Stimulated activated effector memory CD8-positive, alpha-beta T cell treated with anti-CD3 and anti-CD28 coated beads, Interleukin-12 subunit alpha, Interleukin-12 subunit beta, amount 100 ng/mL, for 72 hours (primary cell): Measurements from ENCODE around the gene VAMP8.

Source experiments
- ATAC-seq: fragments of 150-1000 bp; cut with Tn5 transposase; 2 replicates; pipeline ENCODE4 v1.10.0; 2021
- DNase-seq, 2 donors: peaks; one replicate each; pipeline ENCODE4 v3.0.0; 2021 to 2022; ENCODE audit warnings: low spot score in 2 of 2
- H3K27ac Mint-ChIP-seq: one replicate; pipeline ENCODE4 v1.8.0; 2022; ENCODE audit warnings: mild to moderate bottlenecking, mixed read lengths
- H3K36me3 Mint-ChIP-seq: one replicate; pipeline ENCODE4 v1.8.0; 2022; ENCODE audit warnings: mild to moderate bottlenecking, mixed read lengths
- H3K4me1 Mint-ChIP-seq: one replicate; pipeline ENCODE4 v1.8.0; 2022; ENCODE audit warnings: mixed read lengths
- H3K4me3 Mint-ChIP-seq: one replicate; pipeline ENCODE4 v1.8.0; 2022; ENCODE audit warnings: mild to moderate bottlenecking, mixed read lengths
- H3K9me3 Mint-ChIP-seq: one replicate; pipeline ENCODE4 v1.8.0; 2022; ENCODE audit warnings: mixed read lengths

VAMP8 gene

GRCh38 chr2:85577386-85578242 is at the start of gene VAMP8:
Gene VAMP8 (plus strand): TSS chr2:85577586. CDS start chr2:85577647, 61 bp downstream.
- peak; percentile 91 for ATAC-seq
- peaks cover 35% of the 10 kb centered on the region for H3K4me1 Mint-ChIP-seq
- peak within 1 kb of the TSS; percentile 96 for H3K27ac Mint-ChIP-seq
- peak within 1 kb of the TSS; percentile 94 for H3K4me3 Mint-ChIP-seq
- peaks cover 21% of the 10 kb centered on the region for H3K36me3 Mint-ChIP-seq
- peak in 1 of 2 donors; percentile 75 for DNase-seq
- no peaks in the 10 kb centered on the region for H3K9me3 Mint-ChIP-seq

- Mint-ChIP-seq H3K9me3 (no peaks in the 10 kb centered on the region), H3K4me3 (no peak overlapping the region), H3K4me1 (no peaks in the 10 kb centered on the region), H3K27ac (no peak overlapping the region), H3K36me3 (no peaks in the 10 kb centered on the region)
- ATAC-seq (no peak), DNase-seq (no peak)
These were observed 49.6 kb upstream of the VAMP8 start for GRCh38 chr2:85527787-85528186.

GRCh38 chr2:85528355-85528754 is 49.0 kb upstream of the VAMP8 start:
- DNase-seq, result no peak
- no peaks in the 10 kb centered on the region for H3K4me1 Mint-ChIP-seq
- H3K27ac Mint-ChIP-seq, result no peak overlapping the region
- no peak for ATAC-seq
- H3K36me3 Mint-ChIP-seq, result no peaks in the 10 kb centered on the region
- no peaks in the 10 kb centered on the region for H3K9me3 Mint-ChIP-seq
- no peak overlapping the region for H3K4me3 Mint-ChIP-seq

GRCh38 chr2:85529809-85530208 is 47.6 kb upstream of the VAMP8 start:
- DNase-seq (no peak), ATAC-seq (no peak)
- Mint-ChIP-seq H3K4me1 (no peaks in the 10 kb centered on the region), H3K4me3 (no peak overlapping the region), H3K36me3 (no peaks in the 10 kb centered on the region), H3K9me3 (no peaks in the 10 kb centered on the region), H3K27ac (no peak overlapping the region)

- ATAC-seq (no peak), DNase-seq (no peak)
- Mint-ChIP-seq H3K27ac (no peak overlapping the region), H3K4me1 (peaks cover 5% of the 10 kb centered on the region), H3K4me3 (no peak overlapping the region), H3K36me3 (no peaks in the 10 kb centered on the region), H3K9me3 (no peaks in the 10 kb centered on the region)
These were observed 45.8 kb upstream of the VAMP8 start for GRCh38 chr2:85531589-85531988.

- ATAC-seq (no peak), DNase-seq (no peak)
- Mint-ChIP-seq H3K27ac (no peak overlapping the region), H3K36me3 (peaks cover 12% of the 10 kb centered on the region), H3K9me3 (no peaks in the 10 kb centered on the region), H3K4me3 (no peak overlapping the region), H3K4me1 (peaks cover 16% of the 10 kb centered on the region)
These were observed 43.3 kb upstream of the VAMP8 start for GRCh38 chr2:85534099-85534498.

GRCh38 chr2:85534881-85535280 is 42.5 kb upstream of the VAMP8 start:
- peaks cover 16% of the 10 kb centered on the region for H3K4me1 Mint-ChIP-seq
- H3K36me3 Mint-ChIP-seq, result peaks cover 20% of the 10 kb centered on the region
- no peak overlapping the region for H3K27ac Mint-ChIP-seq
- no peak overlapping the region for H3K4me3 Mint-ChIP-seq
- DNase-seq (no peak), ATAC-seq (no peak)
- H3K9me3 Mint-ChIP-seq, result no peaks in the 10 kb centered on the region

- H3K27ac Mint-ChIP-seq, result no peak overlapping the region
- no peak overlapping the region for H3K4me3 Mint-ChIP-seq
- peaks cover 36% of the 10 kb centered on the region for H3K36me3 Mint-ChIP-seq
- H3K9me3 Mint-ChIP-seq, result no peaks in the 10 kb centered on the region
- DNase-seq (no peak), ATAC-seq (no peak)
- peaks cover 28% of the 10 kb centered on the region for H3K4me1 Mint-ChIP-seq
These were observed 40.9 kb upstream of the VAMP8 start for GRCh38 chr2:85536479-85536878.

- H3K36me3 Mint-ChIP-seq, result peaks cover 50% of the 10 kb centered on the region
- DNase-seq (peak; percentile 18 to 73), ATAC-seq (no peak)
- peaks cover 42% of the 10 kb centered on the region for H3K4me1 Mint-ChIP-seq
- H3K4me3 Mint-ChIP-seq, result peak overlapping the region; percentile 92
- H3K9me3 Mint-ChIP-seq, result no peaks in the 10 kb centered on the region
- peak overlapping the region; percentile 98 for H3K27ac Mint-ChIP-seq
These were observed 39.5 kb upstream of the VAMP8 start for GRCh38 chr2:85537600-85538506.

GRCh38 chr2:85538507-85539360 is 38.7 kb upstream of the VAMP8 start, which contains the start of gene MAT2A:
Gene MAT2A (plus strand): TSS chr2:85539168. CDS start chr2:85539288, 120 bp downstream.
- peak; percentile 81 for ATAC-seq
- peaks cover 46% of the 10 kb centered on the region for H3K4me1 Mint-ChIP-seq
- peaks cover 58% of the 10 kb centered on the region for H3K36me3 Mint-ChIP-seq

GRCh38 chr2:85539361-85540132 is 37.8 kb upstream of the VAMP8 start:
- H3K4me1 Mint-ChIP-seq, result peaks cover 53% of the 10 kb centered on the region

More at GRCh38 chr2:85538507-85539360, 38.7 kb upstream of the VAMP8 start, which contains the start of gene MAT2A:
- peak within 1 kb of the TSS; percentile 98 for H3K27ac Mint-ChIP-seq
- DNase-seq, result peak; percentile 93 to 95
- peak within 1 kb of the TSS; percentile 92 for H3K4me3 Mint-ChIP-seq
- no peaks in the 10 kb centered on the region for H3K9me3 Mint-ChIP-seq

GRCh38 chr2:85540133-85540648 is 37.2 kb upstream of the VAMP8 start:
- H3K4me3 Mint-ChIP-seq, result peak overlapping the region; percentile 92
- peaks cover 54% of the 10 kb centered on the region for H3K4me1 Mint-ChIP-seq
- no peak for ATAC-seq
- peak overlapping the region; percentile 98 for H3K27ac Mint-ChIP-seq
- no peaks in the 10 kb centered on the region for H3K9me3 Mint-ChIP-seq
- peaks cover 73% of the 10 kb centered on the region for H3K36me3 Mint-ChIP-seq
- no peak for DNase-seq

More at GRCh38 chr2:85539361-85540132, 37.8 kb upstream of the VAMP8 start:
- DNase-seq, result peak; percentile 68 to 89
- Mint-ChIP-seq H3K36me3 (peaks cover 67% of the 10 kb centered on the region), H3K4me3 (peak overlapping the region; percentile 92), H3K27ac (peak overlapping the region; percentile 98), H3K9me3 (no peaks in the 10 kb centered on the region)
- ATAC-seq, result peak; percentile 60

GRCh38 chr2:85541262-85541661 is 36.1 kb upstream of the VAMP8 start:
- Mint-ChIP-seq H3K9me3 (no peaks in the 10 kb centered on the region), H3K4me3 (peak overlapping the region; percentile 92), H3K36me3 (peaks cover 84% of the 10 kb centered on the region), H3K4me1 (peaks cover 51% of the 10 kb centered on the region), H3K27ac (peak overlapping the region; percentile 98)
- no peak for DNase-seq
- ATAC-seq, result no peak
